Measurements from ENCODE around the gene NLRC3.

Gene NLRC3

DNA sequence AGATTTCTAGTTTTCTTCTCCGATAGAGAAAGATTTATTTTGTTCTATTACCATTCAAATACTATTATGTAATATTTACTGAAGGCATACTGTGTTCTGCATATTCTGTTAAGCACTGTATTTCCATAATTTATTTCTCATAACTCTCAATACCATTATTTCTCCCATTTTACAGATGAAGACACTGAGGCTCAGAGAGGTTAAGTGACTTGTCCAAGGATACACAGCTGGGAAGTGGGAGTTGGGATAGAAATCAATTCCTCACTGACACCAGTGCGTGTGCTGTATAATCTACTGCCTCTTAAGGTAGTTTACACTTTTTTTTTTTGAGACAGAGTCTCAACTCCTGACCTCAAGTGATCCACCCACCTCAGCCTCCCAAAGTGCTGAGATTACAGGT, 7.4 kb downstream of the NLRC3 start:
- no peak for DNase-seq (ENCODE audit: low read depth, low spot score)
- no peak for TF ChIP-seq CTCF (IDR thresholded peaks at IDR 0.05; ENCODE audit: insufficient read depth, low read length, missing control alignments)
- no peak overlapping the region for H3K4me3 ChIP-seq (ENCODE audit: low read depth, low read length)
- ChIA-PET CTCF (no interaction called here), POLR2A (no interaction called here)

- DNase-seq (ENCODE audit: low read depth, low spot score) = no peak
- ChIA-PET POLR2A (no interaction called here), CTCF (interaction anchor here (0.8 kb wide), 1 partner anchor 12 kb away, joined by 3 read pairs; no protein-coding TSS in a partner anchor)
- no peak for TF ChIP-seq CTCF (IDR thresholded peaks at IDR 0.05; ENCODE audit: insufficient read depth, low read length, missing control alignments)
- H3K4me3 ChIP-seq (ENCODE audit: low read depth, low read length) = no peak overlapping the region
Measured at GRCh38 chr16:3566990-3567389, 10.2 kb downstream of the NLRC3 start.

DNA sequence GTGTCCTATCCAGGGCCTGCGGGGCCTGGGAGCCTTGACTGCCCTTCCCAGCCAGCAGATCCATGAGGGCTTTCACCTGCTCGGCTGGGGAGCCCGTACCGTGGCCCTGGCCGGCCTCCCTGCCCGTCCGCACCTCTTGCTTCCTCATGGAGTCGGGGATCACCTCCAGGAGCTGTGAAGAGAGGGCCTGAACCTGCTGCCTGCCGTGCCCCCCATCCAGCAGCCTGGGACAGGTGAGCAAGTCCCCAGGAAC, 12.4 kb downstream of the NLRC3 start:
- CTCF ChIA-PET = no interaction called here
- TF ChIP-seq CTCF (IDR thresholded peaks at IDR 0.05; ENCODE audit: insufficient read depth, low read length, missing control alignments) = no peak
- no peak for DNase-seq (ENCODE audit: low read depth, low spot score)
- no peak overlapping the region for H3K4me3 ChIP-seq (ENCODE audit: low read depth, low read length)
- POLR2A ChIA-PET = no interaction called here

- CTCF ChIA-PET = no interaction called here
- no peak for TF ChIP-seq CTCF (IDR thresholded peaks at IDR 0.05; ENCODE audit: insufficient read depth, low read length, missing control alignments)
- POLR2A ChIA-PET = no interaction called here
- H3K4me3 ChIP-seq (ENCODE audit: low read depth, low read length) = no peak overlapping the region
- DNase-seq (ENCODE audit: low read depth, low spot score) = no peak
Measured at GRCh38 chr16:3564130-3564888, 12.9 kb downstream of the NLRC3 start.

- no peak overlapping the region for H3K4me3 ChIP-seq (ENCODE audit: low read depth, low read length)
- ChIA-PET CTCF (interaction anchor here (1.1 kb wide), 1 partner anchor 36 kb away, joined by 3 read pairs; no protein-coding TSS in a partner anchor), POLR2A (interaction anchor here (0.9 kb wide), 1 partner anchor 10 kb away, joined by 4 read pairs; no protein-coding TSS in a partner anchor)
- DNase-seq (ENCODE audit: low read depth, low spot score) = no peak
- no peak for TF ChIP-seq CTCF (IDR thresholded peaks at IDR 0.05; ENCODE audit: insufficient read depth, low read length, missing control alignments)
Measured at GRCh38 chr16:3562914-3563480, 14.2 kb downstream of the NLRC3 start.

GRCh38 chr16:3561626-3562025, 15.6 kb downstream of the NLRC3 start:
- CTCF ChIA-PET = no interaction called here

More at GRCh38 chr16:3561626-3562025, 15.6 kb downstream of the NLRC3 start:
- POLR2A ChIA-PET = no interaction called here
- H3K4me3 ChIP-seq (ENCODE audit: low read depth, low read length) = no peak overlapping the region
- TF ChIP-seq CTCF (IDR thresholded peaks at IDR 0.05; ENCODE audit: insufficient read depth, low read length, missing control alignments) = no peak
- DNase-seq (ENCODE audit: low read depth, low spot score) = no peak
